K562 (cell line): ENCODE results near the gene FTO. TPM values are rescaled to one million over a fixed set of nuclear protein-coding genes. Genes with fewer than 3 reads are reported as not detected.

Experiments
- ATAC-seq: fragments of 200-7000 bp; cut with Tn5 transposase; 3 replicates; pipeline ENCODE4 v1.9.1; 2020; ENCODE audit warnings: moderate library complexity
- BruUV-seq: library from RNA; stranded (reverse); fragments of 400-500 nt; replicated peaks from 2 replicates; lab custom pipeline; 2021; lab: Mats Ljungman, UMichigan
- CTCF ChIA-PET: fragments of 300-600 bp; formaldehyde crosslinking; extraction: SDS; loops from one replicate; lab custom pipeline; 2021; ENCODE audit warnings: low intra/inter-chr PET ratio; lab: Yijun Ruan, JAX
- POLR2A ChIA-PET: fragments of 300-600, 350-650 bp; sonication (Branson Sonifier 250); formaldehyde crosslinking; extraction: SDS; loops from one replicate; lab custom pipeline; 2021; ENCODE audit warnings: antibody characterized with exemption, inconsistent platforms; lab: Yijun Ruan, JAX
- DNase-seq, 4 experiments: peaks; one replicate each; pipeline versions ENCODE4 v3.0.0 to v3.0.0-alpha.2; 2011 to 2018; ENCODE audit warnings: low spot score in 3 of 4, mixed read lengths in 3 of 4; ENCODE audit errors: extremely low read depth in 1 of 4
- FAIRE-seq: peaks from 2 replicates; lab custom pipeline; 2011; peaks lifted over from hg19 to GRCh38; lab: Jason Lieb, UNC
- H2AFZ ChIP-seq: 2 replicates; pipeline ENCODE4 v1.6.0; 2011; ENCODE audit warnings: low read depth, low read length, control low read depth, inconsistent platforms
- H3K27ac ChIP-seq: fragments of 200-600 bp; 3 replicates; pipeline ENCODE4 v1.8.0; 2011; ENCODE audit warnings: low read depth, mild to moderate bottlenecking, control low read depth, inconsistent platforms, low read length, moderate library complexity, mixed read lengths; ENCODE audit errors: extremely low read depth
- H3K27me3 ChIP-seq, 2 experiments: fragments of 300-600 bp in 1 of 2; 2 replicates in 1 of 2; 3 replicates in 1 of 2; pipeline versions ENCODE4 v1.6.0 to v1.8.0; 2011; ENCODE audit warnings: inconsistent platforms in 2 of 2, low read length in 2 of 2, mild to moderate bottlenecking in 1 of 2, mixed read lengths in 1 of 2, moderate library complexity in 1 of 2; ENCODE audit not compliant: control insufficient read depth in 2 of 2, insufficient read depth in 2 of 2
- H3K36me3 ChIP-seq: fragments of 300-600 bp; 3 replicates; pipeline ENCODE4 v1.8.0; 2011; ENCODE audit warnings: mild to moderate bottlenecking, low read length, inconsistent platforms; ENCODE audit not compliant: control insufficient read depth, insufficient read depth
- H3K4me1 ChIP-seq, 2 experiments: fragments of 200-600 bp in 1 of 2; replicated peaks in 1 of 2; 2 replicates in 1 of 2; 3 replicates in 1 of 2; pipeline versions ENCODE4 v1.5.1 to v1.8.0; 2011; ENCODE audit warnings: inconsistent platforms in 2 of 2, low read length in 2 of 2, mild to moderate bottlenecking in 1 of 2, mixed read lengths in 1 of 2, moderate library complexity in 1 of 2; ENCODE audit not compliant: control insufficient read depth in 2 of 2, insufficient read depth in 2 of 2
- H3K4me2 ChIP-seq: 2 replicates; pipeline ENCODE4 v1.6.1; 2011; ENCODE audit warnings: low read length, control low read depth, inconsistent platforms, mixed read lengths; ENCODE audit not compliant: insufficient read depth
- H3K4me3 ChIP-seq: fragments of 200-600 bp; sonication (generic), shearing (Covaris generic); 2 replicates; pipeline ENCODE4 v1.5.1; 2016; ENCODE audit warnings: control low read depth, inconsistent platforms
- H3K79me2 ChIP-seq: fragments of 200-600 bp; 3 replicates; pipeline ENCODE4 v1.8.0; 2011; ENCODE audit warnings: low read length, inconsistent platforms; ENCODE audit not compliant: control insufficient read depth, insufficient read depth
- H3K9ac ChIP-seq, 2 experiments: 2 replicates each; pipeline versions ENCODE4 v1.6.0 to v1.6.1; 2011; ENCODE audit warnings: low read depth in 2 of 2, low read length in 2 of 2, control low read depth in 1 of 2, inconsistent platforms in 1 of 2, mild to moderate bottlenecking in 1 of 2, mixed read lengths in 1 of 2; ENCODE audit not compliant: insufficient read depth in 1 of 2
- H3K9me1 ChIP-seq: one replicate; pipeline ENCODE4 v1.6.0; 2011; ENCODE audit warnings: inconsistent platforms, mild to moderate bottlenecking, low read length, moderate library complexity; ENCODE audit not compliant: control insufficient read depth, insufficient read depth
- H3K9me3 ChIP-seq: replicated peaks from 2 replicates; pipeline ENCODE4 v1.5.1; 2011; ENCODE audit warnings: low read depth, low read length, inconsistent platforms; ENCODE audit not compliant: control insufficient read depth, insufficient read depth
- H4K20me1 ChIP-seq: replicated peaks from 2 replicates; pipeline ENCODE4 v1.6.1; 2011; ENCODE audit warnings: low read length, inconsistent platforms, mixed read lengths; ENCODE audit not compliant: control insufficient read depth, insufficient read depth
- KLF6 ChIP-seq: fragments of 250-450 bp; sonication (Bioruptor Pico); IDR thresholded peaks from 2 replicates; pipeline ENCODE4 v1.4.0; 2020; ENCODE audit warnings: mild to moderate bottlenecking, moderate library complexity, borderline replicate concordance
- PKNOX1 ChIP-seq: fragments of 450-650 bp; IDR thresholded peaks from 2 replicates; pipeline ENCODE4 v1.6.1; 2016
- ZNF277 ChIP-seq: fragments of 250-450 bp; sonication (Bioruptor Pico); IDR thresholded peaks from 2 replicates; pipeline ENCODE4 v1.8.0; 2022; ENCODE audit warnings: inconsistent platforms, mild to moderate bottlenecking, moderate library complexity, borderline replicate concordance
- WGBS: fragments of 100-300 bp; shearing (Covaris generic); methylation state at CpG from one replicate; pipeline ENCODE4 v1.1.6; 2016; ENCODE audit warnings: low coverage, mixed read lengths; ENCODE audit not compliant: insufficient coverage; ENCODE audit errors: missing lambda C conversion rate; 5-methylcytosine and 5-hydroxymethylcytosine counted together
- in situ Hi-C: fragments of 300-500 bp; cut with MboI; formaldehyde crosslinking; loops from 4 replicates; pipeline ENCODE4 v1.15.0; 2018; ENCODE audit warnings: inconsistent platforms, mixed read lengths
- intact Hi-C: fragments of 100-400 bp; cut with micrococcal nuclease; formaldehyde crosslinking; loops from 2 replicates; pipeline ENCODE4 v1.14.2; 2022
- polyA plus RNA-seq, 8 experiments: library from polyadenylated mRNA; depleted of rRNA in 4 of 8; stranded (reverse) in 5 of 8; unstranded in 3 of 8; fragments of >200 nt; fragmentation: Nextera tagmentation in 2 of 8; fragmentation: Illumina TruSeq in 1 of 8; extraction: Ambion mirVana in 2 of 8; extraction: Trizol in 1 of 8; gene quantifications; 2 replicates each; pipeline versions ENCODE4 v1.2.1 to v1.2.3, GENCODE V29; 2011 to 2014; ENCODE audit warnings: inconsistent platforms in 1 of 8, missing spikeins in 1 of 8
- total RNA-seq, 7 experiments: library from RNA; depleted of rRNA in 6 of 7; stranded (reverse); fragments of >200 nt in 6 of 7; fragmentation: Illumina TruSeq in 2 of 7; extraction: Trizol in 2 of 7; gene quantifications; 2 replicates each; pipeline versions ENCODE4 v1.2.1 to v1.2.3, GENCODE V29; 2011 to 2021; ENCODE audit warnings: low replicate concordance in 1 of 7

The FTO gene
- total and polyA plus RNA-seq, 9 of the 15 experiments (the other 6 are each of a cell fraction or from before 2014, with no cell fraction given) = 11.3 to 27.7 (median 25.5) TPM

- no TSS peak for BruUV-seq
- no peaks in the 10 kb centered on the region for H3K9me3 ChIP-seq
- CTCF ChIA-PET = no interaction called here
- POLR2A ChIA-PET = no interaction called here
- no peaks in the 10 kb centered on the region for H3K9me1 ChIP-seq
- no peak overlapping the region for H3K9ac ChIP-seq
- TF ChIP-seq PKNOX1 (0 out of 2 replicates have a peak, but pooled peaks have one; percentile 9), ZNF277 (CRISPR knock-in tag) (no peak), KLF6 (CRISPR knock-in tag) (no peak)
- H3K27ac ChIP-seq = no peak overlapping the region
- no peak overlapping the region for H3K4me3 ChIP-seq
- no peak overlapping the region for H3K4me2 ChIP-seq
- DNase-seq (no peak), FAIRE-seq (no peak), ATAC-seq (no peak)
- in situ Hi-C loops = no loop called here
- 20% methylated on average over 7 of the region's 7 CpGs for WGBS
- no peaks in the 10 kb centered on the region for H3K4me1 ChIP-seq
- intact Hi-C loops = no loop called here
- H3K36me3 ChIP-seq = no peaks in the 10 kb centered on the region
- no peaks in the 10 kb centered on the region for H4K20me1 ChIP-seq
- H2AFZ ChIP-seq = no peak overlapping the region
- H3K27me3 ChIP-seq = no peaks in the 10 kb centered on the region
- no peaks in the 10 kb centered on the region for H3K79me2 ChIP-seq
These were observed 256.3 kb downstream of the FTO start for GRCh38 chr16:53960050-53960812.
